GM18870 (cell line): ENCODE measurements around the gene LGALS4.
"Not testable (repeated sequence)": the region's sequence is repeated elsewhere in the genome, so short reads cannot be mapped to it uniquely, and the experiment has no call there.

Experiments used
- ATAC-seq: cut with Tn5 transposase; IDR thresholded peaks from one replicate; pipeline ENCODE4 v1.9.1; 2021; ENCODE audit warnings: moderate library complexity; ENCODE audit not compliant: unreplicated experiment

LGALS4 gene

GRCh38 chr19:38843175-38843758 is 30.5 kb upstream of the LGALS4 start:
- ATAC-seq: no peak

- ATAC-seq: no peak
Measured at GRCh38 chr19:38842439-38843174, 29.9 kb upstream of the LGALS4 start.

- ATAC-seq: no peak
Measured at GRCh38 chr19:38841787-38842438, 29.2 kb upstream of the LGALS4 start.

GRCh38 chr19:38841180-38841766 is 28.5 kb upstream of the LGALS4 start:
- no peak for ATAC-seq

- no peak for ATAC-seq
Measured at GRCh38 chr19:38840583-38840968, 27.8 kb upstream of the LGALS4 start.

GRCh38 chr19:38839816-38840582 is 27.3 kb upstream of the LGALS4 start:
- no peak for ATAC-seq

- no peak for ATAC-seq
Measured at GRCh38 chr19:38838986-38839761, 26.4 kb upstream of the LGALS4 start.

GRCh38 chr19:38838208-38838985 is 25.7 kb upstream of the LGALS4 start:
- no peak for ATAC-seq

GRCh38 chr19:38837656-38838121 is 24.9 kb upstream of the LGALS4 start:
- ATAC-seq: no peak

- no peak for ATAC-seq
Measured at GRCh38 chr19:38836983-38837626, 24.4 kb upstream of the LGALS4 start.

GRCh38 chr19:38836159-38836982 is 23.6 kb upstream of the LGALS4 start:
- no peak for ATAC-seq

GRCh38 chr19:38834590-38834989 is 21.8 kb upstream of the LGALS4 start:
- no peak for ATAC-seq

GRCh38 chr19:38834104-38834490 is 21.4 kb upstream of the LGALS4 start:
- no peak for ATAC-seq

GRCh38 chr19:38833092-38833425 is 20.3 kb upstream of the LGALS4 start:
- no peak for ATAC-seq

- peak; percentile 29 for ATAC-seq
Measured at GRCh38 chr19:38831142-38831605, 18.4 kb upstream of the LGALS4 start.

- no peak for ATAC-seq
Measured at GRCh38 chr19:38830039-38830733, 17.4 kb upstream of the LGALS4 start.

GRCh38 chr19:38829203-38829602 is 16.5 kb upstream of the LGALS4 start:
- not testable (repeated sequence) for ATAC-seq
